LHCN-M2 (cell line): ENCODE results near the gene ZIC1. TPM values are rescaled to one million over a fixed set of nuclear protein-coding genes. Genes with fewer than 3 reads are reported as not detected.

Experiments
- DNase-seq: peaks from one replicate; pipeline ENCODE4 v3.0.0-alpha.2; 2012; ENCODE audit warnings: low read depth
- polyA plus RNA-seq: library from polyadenylated mRNA; unstranded; fragments of >200 nt; gene quantifications from one replicate; pipeline ENCODE4 v1.2.1, GENCODE V29; 2012; ENCODE audit warnings: missing spikeins
- total RNA-seq: library from RNA; depleted of rRNA; stranded (reverse); fragments of >200 nt; gene quantifications from 2 replicates; pipeline ENCODE4 v1.2.3, GENCODE V29; 2014; rRNA removed

Gene ZIC1
- 19.9 and 29.3 TPM in 2 replicates for total RNA-seq
- 16.0 TPM for polyA plus RNA-seq

DNA sequence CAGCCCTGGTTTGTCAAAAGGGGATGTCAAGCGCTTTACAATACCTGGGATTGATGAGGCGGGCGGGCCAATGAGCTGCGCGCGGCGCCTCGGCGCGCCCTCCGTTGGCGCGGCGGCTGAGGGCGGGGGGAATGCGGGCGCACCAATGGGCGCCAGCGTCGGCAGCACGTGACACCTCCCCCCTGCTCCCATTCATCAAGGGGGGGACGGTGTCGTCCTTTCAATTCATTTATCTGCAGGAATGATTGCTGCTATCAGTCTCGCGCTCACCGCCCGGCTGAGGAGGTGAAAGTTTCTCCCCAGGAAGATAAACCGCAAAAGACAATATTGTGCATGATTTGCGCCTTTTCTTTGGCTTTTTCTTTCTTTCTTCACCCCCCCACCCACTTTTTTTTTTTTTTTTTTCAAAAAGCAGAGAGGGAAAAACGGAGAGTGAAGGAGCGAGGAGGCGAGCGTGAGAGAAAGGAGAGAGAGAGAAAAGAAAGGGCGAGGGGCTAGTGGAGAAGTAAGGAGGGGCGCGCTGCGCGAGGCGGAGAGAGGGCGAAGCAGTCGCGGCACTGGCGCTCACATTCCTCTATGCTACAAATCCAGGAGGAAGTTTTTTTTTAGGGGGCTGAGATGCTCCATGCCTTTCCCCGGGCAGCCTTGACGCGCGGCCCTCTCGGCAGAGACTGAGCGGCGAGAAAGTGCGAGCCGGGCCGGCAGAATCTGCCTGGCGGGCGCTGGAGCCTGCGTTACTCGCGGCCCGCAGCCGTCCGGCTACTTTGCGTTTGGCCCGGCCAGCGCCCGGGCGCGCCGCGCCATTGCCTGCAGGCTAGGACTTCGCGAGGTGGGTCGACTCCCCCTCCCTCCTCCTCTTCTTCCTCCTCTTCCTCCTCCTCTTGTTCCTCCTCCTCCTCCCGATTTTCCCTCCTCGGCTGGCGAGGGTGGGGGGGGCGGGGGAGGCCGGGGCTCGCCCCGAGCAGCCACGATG, at the start of gene ZIC1:
Gene ZIC1 (plus strand): TSS at position 223 of the 973 bp plus-strand sequence. CDS start 748 bp downstream, at position 971.
- DNase-seq, result peak; percentile 93

DNA sequence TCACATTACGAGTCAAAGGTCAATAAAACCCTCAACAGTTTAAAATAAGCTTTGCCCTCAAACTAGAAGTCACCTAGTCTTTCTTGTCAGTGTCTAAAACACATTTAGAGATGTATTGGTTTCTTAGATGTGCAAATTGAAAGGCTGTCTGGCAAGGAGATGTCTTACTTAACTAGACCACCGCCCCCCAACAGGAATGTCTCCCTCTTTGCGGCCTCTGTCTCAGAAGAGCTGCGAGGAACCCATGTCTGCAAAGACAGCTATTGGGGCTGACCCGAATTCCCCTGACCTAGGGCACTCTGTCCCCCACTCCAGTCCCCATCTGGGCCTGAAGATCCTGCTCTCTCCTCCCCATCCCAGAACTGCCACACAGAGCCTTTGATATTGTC, 49.1 kb upstream of the ZIC1 start:
- no peak for DNase-seq

GRCh38 chr3:147360646-147361453, 48.3 kb upstream of the ZIC1 start:
- no peak for DNase-seq

- peak; percentile 25 for DNase-seq
These were observed 47.4 kb upstream of the ZIC1 start for GRCh38 chr3:147361454-147362420.

- no peak for DNase-seq
These were observed 44.4 kb upstream of the ZIC1 start for GRCh38 chr3:147364771-147365170.

DNA sequence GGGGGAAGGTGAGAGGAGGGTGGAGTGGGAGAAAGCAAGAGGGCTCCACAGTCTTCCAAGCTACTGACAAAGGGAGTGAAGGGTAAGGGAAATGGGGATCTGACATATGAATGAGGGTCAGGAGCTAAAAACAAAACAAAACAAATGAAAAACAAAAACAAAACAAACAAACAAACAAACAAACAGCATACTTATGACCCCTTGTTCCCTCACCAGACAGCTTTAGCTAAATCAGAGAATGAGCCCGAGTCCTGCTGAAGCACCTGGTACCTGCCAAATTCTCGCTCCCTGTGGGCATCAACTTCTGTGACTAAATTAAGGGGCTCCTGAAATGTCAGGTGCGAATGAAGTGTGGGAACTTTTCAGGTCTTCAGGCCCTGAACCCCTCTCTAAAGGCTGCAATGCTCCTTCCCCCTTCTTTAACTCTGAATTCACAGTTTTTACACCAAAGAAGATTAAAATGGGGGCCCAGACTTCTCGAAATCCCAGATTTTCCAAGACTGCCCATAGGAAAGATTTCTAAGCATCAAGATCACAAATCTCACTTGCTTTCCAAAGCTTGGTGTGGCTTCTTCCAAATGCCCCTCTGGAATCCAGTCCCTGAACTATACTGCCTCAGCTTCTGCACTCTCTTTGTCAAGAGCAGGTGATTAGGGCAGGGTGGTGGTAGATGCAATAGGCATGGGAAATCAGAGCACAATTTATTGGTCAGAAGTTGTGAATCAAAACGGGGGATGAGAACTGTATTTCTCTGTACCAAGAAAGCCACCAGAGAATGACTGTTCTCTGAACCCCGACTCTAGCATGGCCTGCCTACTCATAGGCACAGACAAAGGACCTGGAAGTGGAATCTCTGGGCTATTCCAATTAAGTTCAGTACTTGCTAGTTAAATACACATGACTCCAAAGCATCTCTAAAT, 43.7 kb upstream of the ZIC1 start:
- no peak for DNase-seq

- DNase-seq, result no peak
These were observed 41.5 kb upstream of the ZIC1 start for GRCh38 chr3:147367676-147368075.

DNA sequence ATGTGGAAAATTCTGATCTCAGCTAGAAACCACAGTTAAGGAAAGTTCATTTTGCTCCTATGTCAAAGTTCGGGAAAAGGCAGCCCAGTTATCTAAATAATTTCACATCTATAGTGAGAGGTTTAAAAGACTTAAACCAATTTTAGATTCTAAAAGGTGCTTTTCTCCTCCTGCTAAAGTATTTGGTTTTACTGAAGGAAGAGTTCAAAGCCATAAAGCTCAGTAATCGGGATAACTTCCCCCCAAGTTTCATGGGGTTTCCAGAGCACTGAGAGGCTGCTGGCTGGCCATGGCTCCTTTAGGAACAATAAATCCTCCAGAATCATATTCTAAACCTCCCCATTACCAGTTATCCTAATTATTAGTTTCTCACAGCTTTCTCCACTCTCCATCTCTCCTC, 41.0 kb upstream of the ZIC1 start:
- no peak for DNase-seq

DNA sequence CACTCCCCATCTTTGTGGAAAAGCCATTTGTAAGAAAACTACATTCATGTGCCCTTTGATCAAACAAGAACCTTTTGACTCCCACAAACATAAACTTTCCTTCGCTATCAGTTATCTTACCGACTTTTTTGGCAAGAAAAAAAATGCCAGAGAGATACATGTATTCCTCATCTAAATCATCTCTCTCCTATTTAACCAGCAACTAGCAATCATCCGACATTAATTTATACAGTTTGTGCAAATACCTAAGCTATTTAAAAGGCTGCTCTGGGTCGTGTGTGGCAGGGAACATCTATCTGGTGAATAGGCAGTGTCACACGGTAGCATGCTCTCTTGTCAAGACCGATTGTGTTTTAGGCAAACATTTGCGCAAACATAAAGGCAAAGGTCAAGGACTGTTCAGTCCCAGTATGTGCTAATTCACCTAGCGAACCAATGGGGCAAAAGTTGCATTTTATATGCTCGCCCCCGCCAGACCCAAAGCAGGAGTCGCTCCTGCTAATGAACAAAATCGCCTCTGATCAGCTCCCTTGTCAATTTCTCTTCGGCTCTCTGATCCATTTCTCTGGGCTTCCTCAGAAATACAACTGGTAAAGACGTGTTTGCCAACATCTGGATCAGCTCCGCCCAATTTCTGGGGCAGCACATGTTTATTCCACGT, 40.5 kb upstream of the ZIC1 start:
- no peak for DNase-seq

- no peak for DNase-seq
These were observed 39.9 kb upstream of the ZIC1 start for GRCh38 chr3:147369231-147369630.

- peak; percentile 35 for DNase-seq
These were observed 39.5 kb upstream of the ZIC1 start for GRCh38 chr3:147369661-147370123.

GRCh38 chr3:147370349-147370748, 38.8 kb upstream of the ZIC1 start:
- no peak for DNase-seq

DNA sequence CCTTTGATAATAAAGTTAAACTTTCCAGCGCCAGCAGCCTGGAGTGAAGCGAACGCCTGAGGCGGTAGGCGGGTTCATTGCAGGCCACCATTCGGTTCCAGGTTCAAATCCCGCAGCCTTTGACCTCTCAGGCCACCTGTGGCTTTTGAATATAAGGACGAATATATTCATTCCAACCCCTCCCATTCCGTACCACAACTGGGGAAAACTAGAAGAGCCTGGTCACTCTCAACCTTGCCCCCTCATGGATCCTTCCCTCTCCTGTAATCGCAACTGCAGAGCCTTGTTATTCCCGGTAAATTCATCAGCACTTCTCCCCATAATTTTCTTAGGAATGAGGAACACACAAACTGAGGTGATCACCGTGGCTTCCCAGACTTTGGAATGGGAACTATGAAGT, 38.0 kb upstream of the ZIC1 start:
- DNase-seq, result no peak

DNA sequence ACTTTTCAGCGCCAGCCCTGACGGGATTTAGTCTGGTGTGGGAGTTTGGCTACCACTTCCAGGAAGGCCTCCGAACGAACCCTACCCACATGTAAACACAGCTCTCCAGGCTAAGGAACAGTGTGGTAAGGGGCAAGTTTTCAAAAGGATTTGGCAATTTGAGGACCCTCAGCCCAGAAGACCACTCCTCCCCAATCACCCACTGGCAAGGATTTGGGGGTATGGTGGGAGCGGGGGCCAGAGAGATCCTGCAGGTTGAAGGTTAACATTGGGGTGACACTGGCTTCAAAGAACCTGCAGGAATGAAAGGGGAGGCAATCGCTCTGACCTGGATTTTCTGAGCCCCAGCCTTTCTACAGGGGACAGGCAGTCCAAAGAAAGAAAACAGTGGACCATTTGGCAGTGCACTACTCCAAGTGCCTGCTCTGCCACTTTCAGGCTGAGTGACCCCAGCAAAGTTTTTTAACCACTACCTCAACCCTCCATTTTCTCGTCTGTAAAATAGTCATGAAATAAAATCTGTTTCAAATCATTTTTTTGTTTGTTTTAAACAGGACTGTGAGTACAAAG, 37.3 kb upstream of the ZIC1 start:
- DNase-seq, result no peak

DNA sequence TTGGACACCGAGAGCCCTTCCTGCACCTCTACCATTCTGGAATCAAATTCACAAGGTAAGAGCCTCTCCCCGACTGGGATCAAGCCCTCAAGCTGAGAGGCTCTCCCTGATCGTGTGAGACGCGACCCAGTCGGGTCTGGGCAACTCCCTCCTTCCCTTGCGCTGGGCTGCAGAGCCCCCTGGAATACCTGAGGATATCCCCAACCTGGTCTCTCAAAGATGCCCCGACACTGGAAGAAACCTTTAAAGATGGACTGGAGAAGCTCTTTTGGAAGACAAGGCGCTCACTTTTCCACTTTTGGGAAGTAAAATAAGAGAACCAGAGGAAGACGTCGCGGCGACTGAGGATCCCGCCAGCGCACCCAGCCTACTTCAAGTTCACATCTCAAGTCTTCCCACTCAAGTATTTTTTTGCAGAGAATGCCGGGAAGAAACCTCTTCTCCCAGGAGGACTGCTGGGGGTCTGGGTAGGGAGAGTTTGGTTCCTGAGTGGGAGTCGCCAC, 36.6 kb upstream of the ZIC1 start:
- no peak for DNase-seq

DNA sequence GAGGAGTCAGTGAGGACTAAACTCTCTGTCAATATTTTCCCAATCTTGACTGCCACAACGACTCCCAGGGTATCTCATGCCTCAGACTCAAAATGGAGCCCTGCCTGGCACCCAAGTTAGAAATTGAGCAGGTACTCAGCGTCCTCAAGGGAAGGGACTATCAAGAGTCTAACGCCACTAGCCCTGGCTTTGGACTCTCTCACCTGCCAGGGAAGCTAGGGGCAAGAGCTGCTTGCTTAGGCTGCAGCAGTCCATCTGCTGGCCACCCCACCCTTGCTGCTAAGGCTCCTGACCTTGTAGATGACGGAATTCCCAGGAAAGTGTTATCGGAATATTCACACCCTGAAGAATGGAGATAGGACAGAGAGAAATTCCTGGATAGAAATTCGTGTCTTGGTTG, 35.9 kb upstream of the ZIC1 start:
- DNase-seq, result no peak

DNA sequence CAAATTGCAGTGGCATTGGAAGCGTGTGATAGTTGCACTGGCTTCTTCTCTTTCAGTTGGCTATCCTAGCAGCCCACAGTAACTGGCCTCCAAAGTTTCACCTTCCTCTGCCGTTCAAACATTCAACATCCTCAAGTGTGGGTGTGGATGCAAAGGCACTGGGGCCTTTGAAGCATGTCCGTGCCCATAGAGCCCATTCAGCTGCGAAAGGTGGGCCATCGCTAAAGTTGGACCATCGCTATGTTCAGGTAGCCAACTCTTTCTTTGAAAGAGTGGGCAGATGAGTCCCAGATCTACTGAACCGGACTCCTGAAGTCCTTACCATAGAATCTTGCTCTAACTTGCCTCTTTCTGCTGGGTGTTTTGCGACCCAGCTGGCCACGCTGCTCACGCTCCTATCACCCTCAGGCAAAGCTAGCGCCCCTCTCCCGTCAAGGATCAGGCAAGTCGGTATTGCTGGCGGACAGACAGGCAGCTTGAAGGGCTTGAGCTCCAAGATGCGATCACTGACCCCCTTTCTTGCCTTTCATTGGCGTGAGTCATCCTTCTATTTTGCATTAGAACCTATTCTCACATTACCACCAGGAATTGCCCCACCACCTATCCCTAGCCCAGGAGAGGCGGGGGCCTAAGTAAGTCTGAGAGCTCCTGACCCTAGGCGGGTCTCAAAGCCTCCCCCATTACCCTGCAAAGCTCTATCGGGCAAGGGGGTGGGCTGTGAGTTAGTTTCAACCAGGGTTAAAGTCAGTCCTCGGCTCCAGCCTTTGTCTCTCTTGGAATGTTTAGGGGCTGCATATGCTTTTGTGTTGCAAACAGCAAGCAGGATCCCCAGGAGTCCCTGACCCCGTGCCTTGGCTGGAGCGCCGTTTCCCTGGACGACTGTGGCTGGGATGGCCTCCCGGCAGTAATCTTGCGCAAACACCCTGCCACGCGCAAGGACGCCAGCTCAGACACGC, 31.5 kb upstream of the ZIC1 start:
- no peak for DNase-seq

- no peak for DNase-seq
These were observed 29.5 kb upstream of the ZIC1 start for GRCh38 chr3:147379651-147380050.
